Gastrocnemius medialis (tissue), 4 donors: ENCODE measurements around the gene FHIP1B.

Experiments
- POLR2A ChIP-seq, 2 donors: fragments of 450-650 bp; IDR thresholded peaks; one replicate each; pipeline ENCODE4 v1.6.1; 2017; ENCODE audit warnings: antibody characterized with exemption in 2 of 2, mild to moderate bottlenecking in 2 of 2, moderate library complexity in 2 of 2
- TF ChIP-seq, protein P1 (sequence below), 5 experiments: fragments of 450-650 bp in 3 of 5; fragments of 200-600 bp in 2 of 5; sonication (generic) in 2 of 5; IDR thresholded peaks in 4 of 5; conservative IDR thresholded peaks in 1 of 5; 1 replicate in 4 of 5; 2 replicates in 1 of 5; pipeline ENCODE4 v1.5.1; 2016 to 2019; ENCODE audit warnings: antibody characterized with exemption in 5 of 5, mild to moderate bottlenecking in 3 of 5, moderate library complexity in 3 of 5

DNA sequence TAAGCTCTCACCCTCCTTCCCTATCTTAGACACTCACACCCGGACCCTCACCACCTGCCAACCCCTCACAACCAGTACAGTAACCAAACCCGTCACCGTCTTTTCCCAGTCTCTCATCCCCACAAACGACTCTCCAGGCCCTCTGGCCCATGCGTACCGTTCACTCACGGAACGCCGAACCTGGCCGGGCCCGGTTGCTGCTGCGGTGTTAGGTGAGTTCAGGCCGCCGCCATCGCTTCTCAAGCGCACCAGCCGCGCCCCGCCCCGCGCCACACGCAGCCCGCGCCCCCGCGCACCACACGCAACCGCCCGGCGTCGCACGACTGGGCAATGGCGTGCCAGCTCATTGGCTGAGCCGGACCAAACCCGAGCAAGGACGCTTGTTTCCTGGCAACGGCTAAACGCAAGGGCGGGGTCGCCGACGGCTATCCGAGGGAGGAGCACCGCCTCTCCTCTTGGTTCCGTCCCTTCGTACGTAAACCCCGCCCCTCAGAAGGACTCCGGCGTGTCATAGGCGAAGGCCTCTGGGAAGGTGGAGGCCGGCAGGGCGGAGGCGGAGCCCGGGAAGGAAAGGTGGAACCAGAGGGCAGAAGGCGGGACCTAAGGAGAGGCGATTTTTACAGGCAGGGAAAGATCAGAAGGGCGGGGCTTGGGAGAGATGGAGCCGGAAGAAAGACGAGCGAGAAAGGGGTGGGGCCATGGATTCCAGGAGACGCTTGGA, at the start of gene FHIP1B:
- TF ChIP-seq, protein P1, sequence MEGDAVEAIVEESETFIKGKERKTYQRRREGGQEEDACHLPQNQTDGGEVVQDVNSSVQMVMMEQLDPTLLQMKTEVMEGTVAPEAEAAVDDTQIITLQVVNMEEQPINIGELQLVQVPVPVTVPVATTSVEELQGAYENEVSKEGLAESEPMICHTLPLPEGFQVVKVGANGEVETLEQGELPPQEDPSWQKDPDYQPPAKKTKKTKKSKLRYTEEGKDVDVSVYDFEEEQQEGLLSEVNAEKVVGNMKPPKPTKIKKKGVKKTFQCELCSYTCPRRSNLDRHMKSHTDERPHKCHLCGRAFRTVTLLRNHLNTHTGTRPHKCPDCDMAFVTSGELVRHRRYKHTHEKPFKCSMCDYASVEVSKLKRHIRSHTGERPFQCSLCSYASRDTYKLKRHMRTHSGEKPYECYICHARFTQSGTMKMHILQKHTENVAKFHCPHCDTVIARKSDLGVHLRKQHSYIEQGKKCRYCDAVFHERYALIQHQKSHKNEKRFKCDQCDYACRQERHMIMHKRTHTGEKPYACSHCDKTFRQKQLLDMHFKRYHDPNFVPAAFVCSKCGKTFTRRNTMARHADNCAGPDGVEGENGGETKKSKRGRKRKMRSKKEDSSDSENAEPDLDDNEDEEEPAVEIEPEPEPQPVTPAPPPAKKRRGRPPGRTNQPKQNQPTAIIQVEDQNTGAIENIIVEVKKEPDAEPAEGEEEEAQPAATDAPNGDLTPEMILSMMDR (IDR thresholded peaks at IDR 0.05 in 4 of 5, conservative IDR thresholded peaks at IDR 0.05 in 1 of 5) = no peak
- peak; percentile 47 to 60 for TF ChIP-seq POLR2A (IDR thresholded peaks at IDR 0.05)
